Hepatocyte (in vitro differentiated cells): ENCODE results near the gene CAV3.

Source experiments
- EZH2 ChIP-seq: fragments of 200-600 bp; sonication (generic); IDR thresholded peaks from 2 replicates; pipeline ENCODE4 v1.6.1; 2016; ENCODE audit warnings: antibody characterized with exemption, mild to moderate bottlenecking, borderline replicate concordance
- EZH2phosphoT487 ChIP-seq: fragments of 200-600 bp; sonication (generic); IDR thresholded peaks from one replicate; pipeline ENCODE4 v1.6.1; 2018; ENCODE audit warnings: antibody characterized with exemption, mild to moderate bottlenecking, low read depth, moderate library complexity; ENCODE audit not compliant: unreplicated experiment, severe bottlenecking
- TF ChIP-seq, protein P1 (sequence below): fragments of 200-600 bp; sonication (generic); IDR thresholded peaks from 2 replicates; pipeline ENCODE4 v1.5.1; 2016; ENCODE audit warnings: antibody characterized with exemption, mild to moderate bottlenecking; ENCODE audit not compliant: poor library complexity

DNA sequence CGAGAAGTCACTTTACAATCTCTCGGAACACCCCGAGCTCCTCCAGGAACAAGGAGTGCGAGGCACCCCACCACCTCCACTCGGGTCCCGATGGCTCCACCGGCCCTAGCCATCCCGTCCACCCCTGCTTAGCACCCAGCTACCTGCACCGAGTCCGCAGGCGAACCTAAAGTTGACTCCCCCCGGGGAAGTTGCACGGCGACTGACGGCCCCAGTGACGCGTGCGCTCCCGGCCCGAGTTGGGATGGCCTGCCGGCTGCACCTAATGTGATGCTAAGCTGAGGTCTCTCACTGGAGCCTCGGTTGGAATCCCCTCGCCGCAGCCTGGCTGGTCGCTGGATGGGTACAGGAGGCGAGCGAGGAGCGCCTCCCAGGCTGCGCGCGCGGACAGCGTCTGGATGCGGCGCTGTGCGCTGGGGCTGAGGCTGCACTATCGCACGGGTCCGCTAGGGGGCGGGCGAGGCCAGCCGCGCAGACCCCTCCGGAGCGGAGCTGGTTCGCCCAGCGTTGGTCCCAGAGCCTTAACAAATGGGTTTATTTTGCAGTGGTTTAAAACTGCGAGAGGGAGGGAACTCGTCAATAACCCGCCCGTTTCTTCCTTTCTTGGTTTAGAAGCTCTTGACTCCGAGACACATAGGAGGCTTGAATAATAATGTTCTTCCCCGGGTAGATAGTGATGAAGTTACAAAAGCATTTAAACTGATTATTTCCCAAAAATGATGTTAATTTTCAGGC, 35.7 kb downstream of the CAV3 start, which contains the start of gene OXTR:
- TF ChIP-seq, protein P1, sequence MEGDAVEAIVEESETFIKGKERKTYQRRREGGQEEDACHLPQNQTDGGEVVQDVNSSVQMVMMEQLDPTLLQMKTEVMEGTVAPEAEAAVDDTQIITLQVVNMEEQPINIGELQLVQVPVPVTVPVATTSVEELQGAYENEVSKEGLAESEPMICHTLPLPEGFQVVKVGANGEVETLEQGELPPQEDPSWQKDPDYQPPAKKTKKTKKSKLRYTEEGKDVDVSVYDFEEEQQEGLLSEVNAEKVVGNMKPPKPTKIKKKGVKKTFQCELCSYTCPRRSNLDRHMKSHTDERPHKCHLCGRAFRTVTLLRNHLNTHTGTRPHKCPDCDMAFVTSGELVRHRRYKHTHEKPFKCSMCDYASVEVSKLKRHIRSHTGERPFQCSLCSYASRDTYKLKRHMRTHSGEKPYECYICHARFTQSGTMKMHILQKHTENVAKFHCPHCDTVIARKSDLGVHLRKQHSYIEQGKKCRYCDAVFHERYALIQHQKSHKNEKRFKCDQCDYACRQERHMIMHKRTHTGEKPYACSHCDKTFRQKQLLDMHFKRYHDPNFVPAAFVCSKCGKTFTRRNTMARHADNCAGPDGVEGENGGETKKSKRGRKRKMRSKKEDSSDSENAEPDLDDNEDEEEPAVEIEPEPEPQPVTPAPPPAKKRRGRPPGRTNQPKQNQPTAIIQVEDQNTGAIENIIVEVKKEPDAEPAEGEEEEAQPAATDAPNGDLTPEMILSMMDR = peak; percentile 98
- no peak for TF ChIP-seq EZH2
- TF ChIP-seq EZH2phosphoT487 = no peak
